GM10847 (cell line): ENCODE measurements around the gene ZNF362.

ENCODE experiments used
- POLR2A ChIP-seq: IDR thresholded peaks from 2 replicates; pipeline ENCODE4 v1.6.1; 2011; ENCODE audit not compliant: insufficient read length; ENCODE audit errors: extremely low read depth

ZNF362 gene

GRCh38 chr1:33241866-33242265 lies 14.4 kb upstream of the ZNF362 start:
- TF ChIP-seq POLR2A, result no peak

DNA sequence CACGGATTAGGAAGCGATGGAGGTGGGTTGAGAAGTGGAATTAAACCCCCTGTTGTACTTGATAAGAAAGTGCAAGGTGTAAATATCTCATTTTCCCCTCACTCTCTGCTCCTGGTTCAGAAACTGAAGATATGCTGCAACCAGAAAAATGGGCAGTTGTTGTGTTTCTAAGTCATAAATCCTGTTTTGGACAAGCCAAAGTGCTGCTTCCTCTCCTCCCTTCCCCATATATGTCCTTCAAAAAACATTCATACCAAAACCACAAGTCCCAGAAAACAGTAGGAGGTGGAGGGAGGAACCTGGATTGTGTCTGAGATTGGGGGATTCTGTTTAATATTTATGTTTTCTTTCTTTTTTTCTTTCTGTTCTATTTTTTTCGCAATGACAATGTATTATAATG lies 13.6 kb upstream of the ZNF362 start:
- TF ChIP-seq POLR2A, result no peak

DNA sequence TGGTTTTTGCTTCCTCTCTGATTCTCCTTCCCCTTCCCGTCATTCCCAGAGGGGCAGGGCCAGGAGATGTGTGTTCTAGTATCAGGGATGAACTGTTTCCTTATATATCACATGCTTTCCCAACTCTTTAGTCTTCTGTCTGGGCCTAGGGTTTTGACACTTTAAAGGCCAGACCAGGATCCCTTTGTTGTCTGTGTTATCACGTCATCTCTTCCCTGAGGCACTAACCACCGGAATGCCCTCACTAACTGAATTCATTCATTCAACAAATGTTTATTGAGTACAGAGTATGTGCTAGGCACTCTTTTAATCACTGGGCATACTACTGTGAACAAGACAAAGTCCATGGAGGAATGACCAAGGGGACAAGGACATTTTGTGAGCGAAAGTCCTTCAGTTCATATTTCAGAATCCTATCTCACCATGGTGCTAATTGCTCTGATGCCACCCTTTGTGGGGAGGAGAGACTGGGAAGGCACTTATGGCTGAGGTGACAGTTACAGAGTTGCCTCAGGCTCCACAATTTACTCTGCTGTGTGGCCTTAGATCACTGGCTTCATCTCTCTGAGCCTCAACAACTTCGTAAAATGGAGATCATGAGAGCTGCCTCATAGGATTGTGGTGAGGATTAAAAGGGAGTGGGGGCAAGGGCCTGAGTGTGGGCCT lies 12.0 kb upstream of the ZNF362 start:
- no peak for TF ChIP-seq POLR2A

DNA sequence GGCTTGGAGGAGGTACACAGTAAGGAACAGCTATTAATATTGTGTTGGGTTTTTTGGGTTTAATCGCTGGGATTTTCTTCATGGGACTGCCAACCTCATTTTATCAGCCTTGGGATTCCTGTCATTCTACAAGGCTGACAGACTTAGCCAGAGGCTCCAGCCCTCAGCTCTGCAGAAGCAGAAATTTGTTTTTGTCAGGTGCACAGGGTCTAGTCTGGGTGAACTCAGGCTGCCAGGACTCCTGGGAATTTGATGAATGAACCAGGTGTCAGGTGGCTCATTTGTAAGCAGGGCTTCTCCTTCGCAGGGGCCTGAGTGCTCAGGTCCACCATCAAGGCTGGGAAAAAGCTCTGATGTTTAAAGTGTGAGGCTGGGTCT lies 11.5 kb upstream of the ZNF362 start:
- no peak for TF ChIP-seq POLR2A

DNA sequence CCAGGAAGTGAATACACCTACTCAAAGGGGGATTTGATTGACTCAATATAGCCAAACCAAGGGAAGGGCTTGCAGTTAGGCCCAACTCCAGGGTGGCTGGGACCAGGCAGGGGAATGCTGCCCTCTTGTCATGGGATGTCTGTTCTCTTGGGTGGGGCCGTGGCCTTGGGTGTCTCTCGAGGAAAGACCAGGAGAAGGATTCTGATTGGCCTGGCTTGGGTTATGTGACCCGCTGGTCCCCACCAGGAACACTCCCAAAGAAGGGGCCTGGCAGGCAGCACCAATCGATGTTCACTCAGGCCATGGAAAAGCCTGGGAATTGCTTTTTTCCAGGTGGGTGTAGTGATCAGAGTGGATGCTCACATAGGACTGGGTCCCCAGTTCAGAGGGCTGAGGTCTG lies 10.1 kb upstream of the ZNF362 start:
- TF ChIP-seq POLR2A, result no peak

GRCh38 chr1:33247545-33247944 lies 8.7 kb upstream of the ZNF362 start:
- TF ChIP-seq POLR2A, result no peak

DNA sequence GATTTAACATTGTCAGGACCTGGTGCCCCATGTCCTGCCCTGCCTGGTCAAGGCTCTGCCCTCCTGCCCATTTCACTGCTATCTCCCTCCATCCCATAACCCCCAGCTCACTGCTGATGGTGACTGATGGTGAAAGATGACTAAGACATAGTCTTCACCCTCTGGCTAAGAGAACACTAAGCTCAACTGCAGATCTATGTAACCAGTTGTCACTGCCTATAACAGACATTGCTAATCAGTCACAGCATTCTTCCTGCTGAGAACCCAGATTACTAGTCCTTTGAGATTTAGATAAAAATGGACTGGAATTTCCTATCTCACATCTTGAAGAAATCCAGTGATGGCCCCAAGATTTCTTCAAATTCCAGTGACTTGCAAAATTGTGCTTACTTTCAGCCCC lies 8.0 kb upstream of the ZNF362 start:
- no peak for TF ChIP-seq POLR2A

DNA sequence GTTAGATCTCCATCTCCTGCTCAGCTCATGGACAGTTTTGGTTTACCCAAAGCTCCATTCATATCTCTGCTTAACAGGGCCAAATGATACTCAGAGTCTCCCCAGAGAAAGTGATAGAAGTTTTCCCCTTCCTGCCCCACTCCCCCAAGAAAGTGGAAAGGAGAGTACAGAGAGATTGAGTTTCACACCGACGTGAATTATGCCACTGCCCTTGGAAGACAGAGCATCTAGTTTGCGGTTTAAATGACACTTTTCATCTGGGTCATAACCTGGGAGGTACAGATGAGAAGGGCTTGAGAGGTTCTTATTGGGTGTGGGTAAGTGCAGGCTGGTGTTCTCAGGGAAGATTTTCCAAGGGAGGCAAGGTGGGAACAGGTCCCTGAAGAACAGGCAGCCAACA lies 6.9 kb upstream of the ZNF362 start:
- no peak for TF ChIP-seq POLR2A

GRCh38 chr1:33250217-33250616 lies 6.1 kb upstream of the ZNF362 start:
- TF ChIP-seq POLR2A, result no peak

GRCh38 chr1:33250724-33251123 lies 5.6 kb upstream of the ZNF362 start:
- no peak for TF ChIP-seq POLR2A

DNA sequence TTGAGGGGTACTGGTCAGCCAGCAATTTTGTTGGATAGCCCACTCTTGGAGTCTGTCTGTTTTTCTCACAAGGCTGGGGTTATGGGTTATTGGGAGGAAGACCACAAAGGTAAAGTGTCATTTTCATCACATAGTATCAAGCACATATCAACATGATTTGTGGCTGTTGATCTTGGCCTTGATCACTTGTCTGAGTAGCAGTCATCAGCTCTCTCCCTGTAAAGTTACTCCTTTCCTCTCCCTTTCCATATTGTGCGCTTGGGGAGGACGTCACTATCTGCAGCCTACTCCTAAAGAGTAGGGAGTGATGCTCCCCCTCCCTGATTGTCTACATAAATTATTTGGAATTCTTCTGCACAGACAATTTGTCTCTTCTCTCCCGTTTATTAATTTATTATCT lies 1.8 kb upstream of the ZNF362 start:
- TF ChIP-seq POLR2A, result no peak

DNA sequence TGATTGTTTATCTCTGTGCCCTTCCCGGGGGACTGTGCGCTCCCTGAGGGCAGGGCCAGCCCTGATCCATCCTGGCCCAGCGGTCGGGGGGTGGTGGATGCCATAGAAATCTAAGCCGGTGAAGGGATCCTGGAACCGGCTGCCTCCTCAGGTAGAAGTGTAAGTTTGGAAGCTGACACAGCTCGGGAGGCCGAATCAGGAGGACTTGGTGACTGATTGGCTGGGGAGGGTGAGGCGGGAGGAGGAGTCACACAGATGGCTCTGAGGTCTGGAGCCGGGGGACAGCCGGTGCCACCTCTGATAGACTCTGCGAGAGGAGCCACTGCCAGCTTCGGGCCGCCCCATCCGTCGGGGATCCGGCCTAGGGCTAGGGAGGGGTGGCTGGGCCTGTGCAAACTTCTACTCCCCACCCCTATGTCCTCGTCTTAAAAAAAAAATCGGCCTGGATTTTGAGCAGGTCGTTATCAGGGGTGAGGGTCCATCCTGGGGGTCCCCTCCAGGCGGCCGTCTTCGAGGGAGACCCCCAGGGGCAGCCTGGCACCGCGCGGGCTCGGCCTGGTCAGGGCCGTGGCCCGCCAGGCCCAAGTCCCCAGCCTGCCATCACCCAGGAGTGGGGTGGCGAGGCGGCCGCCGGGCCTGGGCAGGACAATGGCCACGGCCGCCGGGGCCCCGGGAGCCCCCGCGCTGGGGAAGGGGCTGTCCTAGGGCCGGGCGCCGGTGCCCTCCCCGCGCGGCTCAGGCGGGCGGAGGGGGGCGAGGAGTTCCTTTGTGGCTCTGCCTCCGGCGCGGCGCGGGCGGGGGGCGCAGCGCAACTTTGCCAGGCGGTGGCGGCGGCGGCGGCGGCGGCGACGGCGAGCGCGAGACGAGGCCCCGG lies 708 bp upstream of the ZNF362 start:
- TF ChIP-seq POLR2A, result peak; percentile 22

DNA sequence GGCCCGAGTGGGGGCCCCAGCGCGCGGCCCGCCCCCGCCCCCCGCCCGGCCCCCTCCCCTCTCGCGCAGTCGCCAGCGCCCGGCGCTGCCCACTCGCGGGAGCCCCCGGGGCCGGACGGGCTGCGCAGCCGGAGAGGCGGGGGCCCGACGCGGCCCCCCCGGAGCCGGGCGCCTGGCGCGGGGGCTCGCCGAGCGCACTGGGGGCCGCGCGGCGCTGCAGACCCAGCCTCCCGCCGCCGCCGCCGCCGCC lies 146 bp upstream of the ZNF362 start:
- no peak for TF ChIP-seq POLR2A

DNA sequence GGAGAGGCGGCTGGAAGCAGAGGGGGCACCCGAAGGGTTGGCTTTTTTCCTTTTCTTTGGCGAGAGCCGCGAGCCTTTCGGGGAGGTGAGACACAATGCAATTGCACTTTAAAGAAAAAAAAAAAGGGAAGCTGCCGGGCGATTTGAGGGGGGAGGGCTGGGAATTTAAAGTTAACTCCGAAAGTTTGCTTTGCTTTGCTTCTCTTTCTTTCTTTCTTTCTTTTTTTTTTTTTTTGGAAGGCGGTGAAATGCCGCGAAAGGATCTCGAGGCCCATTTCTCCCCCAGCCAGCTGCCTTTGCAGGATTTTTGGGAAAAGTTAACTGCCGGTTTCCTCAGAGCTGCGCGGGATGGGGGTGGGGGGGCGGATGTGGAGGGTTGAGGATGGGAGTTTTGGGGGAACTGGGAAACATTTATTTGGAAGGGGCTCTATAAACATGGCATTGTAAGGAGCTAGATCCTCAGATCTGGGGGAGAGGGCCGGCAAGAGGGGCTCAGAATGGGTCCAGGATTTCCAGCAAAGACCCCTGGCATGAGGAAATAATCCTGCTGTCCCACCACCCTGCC lies 997 bp downstream of the ZNF362 start:
- no peak for TF ChIP-seq POLR2A

GRCh38 chr1:33257772-33258712 lies 1.8 kb downstream of the ZNF362 start:
- no peak for TF ChIP-seq POLR2A

- no peak for TF ChIP-seq POLR2A
Measured at GRCh38 chr1:33258788-33259274, 2.5 kb downstream of the ZNF362 start.

- TF ChIP-seq POLR2A, result no peak
Measured at GRCh38 chr1:33259879-33260278, 3.6 kb downstream of the ZNF362 start.
